Adrenal gland (tissue), 12 donors: ENCODE results near the gene BTBD16. TPM values are rescaled to one million over a fixed set of nuclear protein-coding genes. Genes with fewer than 3 reads are reported as not detected.

Experiments
- DNase-seq, 7 donors: peaks; one replicate each; pipeline ENCODE4 v3.0.0-alpha.2; 2019 to 2020
- H3K27ac ChIP-seq, 5 donors: fragments of 200-600 bp; sonication (generic) in 4 of 5; 1 replicate in 3 of 5; 2 replicates in 2 of 5; pipeline versions ENCODE4 v1.5.1 to v1.8.0; 2016 to 2020; ENCODE audit warnings: mild to moderate bottlenecking in 1 of 5
- H3K27me3 ChIP-seq: fragments of 200-600 bp; 2 replicates; pipeline ENCODE4 v1.8.0; 2021
- H3K36me3 ChIP-seq, 2 donors: fragments of 200-600 bp; replicated peaks in 1 of 2; 1 replicate in 1 of 2; 2 replicates in 1 of 2; pipeline versions ENCODE4 v1.5.1 to v1.8.0; 2018 to 2022
- H3K4me1 ChIP-seq, 2 donors: fragments of 200-600 bp; replicated peaks in 1 of 2; 1 replicate in 1 of 2; 2 replicates in 1 of 2; pipeline versions ENCODE4 v1.5.1 to v1.8.0; 2018 to 2021
- H3K4me3 ChIP-seq, 4 donors: fragments of 200-600 bp; sonication (generic) in 3 of 4; one replicate each; pipeline ENCODE4 v1.5.1; 2016 to 2018
- H3K9me3 ChIP-seq, 3 donors: fragments of 200-600 bp; sonication (generic) in 1 of 3; replicated peaks in 1 of 3; 1 replicate in 2 of 3; 2 replicates in 1 of 3; pipeline versions ENCODE4 v1.5.1 to v1.8.0; 2016 to 2021
- POLR2A ChIP-seq, 2 donors: fragments of 450-650 bp; IDR thresholded peaks; one replicate each; pipeline ENCODE4 v1.6.1; 2017; ENCODE audit warnings: antibody characterized with exemption in 2 of 2, mild to moderate bottlenecking in 2 of 2, moderate library complexity in 1 of 2
- WGBS, 4 donors: extraction: QIAGEN DNeasy Blood & Tissue Kit in 2 of 4; methylation state at CpG; one replicate each; pipeline versions ENCODE4 v1.1.5 to v1.1.7; 2013 to 2017; 5-methylcytosine and 5-hydroxymethylcytosine counted together
- intact Hi-C, 2 donors: fragments of 100-400 bp; cut with DNase I; formaldehyde crosslinking; loops; one replicate each; pipeline versions ENCODE4 v1.14.1 to v1.15.0; 2022 to 2023
- polyA plus RNA-seq, 3 donors: library from polyadenylated mRNA; stranded (reverse); fragments of 200-250 nt in 2 of 3; fragments of 350-450 nt in 1 of 3; fragmentation: Illumina TruSeq in 1 of 3; extraction: RNeasy Lipid Tissue Mini Kit (QIAGEN cat#74804) in 1 of 3; gene quantifications; one replicate each; pipeline ENCODE4 v1.2.3, GENCODE V29; 2013 to 2014
- total RNA-seq, 9 donors: library from RNA; depleted of rRNA in 4 of 9; stranded (reverse); fragments of >200 nt in 4 of 9; fragments of 120-200 nt in 1 of 9; fragmentation: NEBNext Ultra II Directional in 1 of 9; extraction: Animal tissue kit (Norgen Biotek cat#: 25700) in 1 of 9; gene quantifications; one replicate each; pipeline versions ENCODE4 v1.1.0 to v1.2.4, GENCODE V29; 2013 to 2023
- TF ChIP-seq, protein P1 (sequence below), 6 experiments: fragments of 450-650 bp in 4 of 6; fragments of 200-600 bp in 2 of 6; sonication (generic) in 1 of 6; IDR thresholded peaks; 1 replicate in 5 of 6; 2 replicates in 1 of 6; pipeline versions ENCODE4 v1.5.1 to v1.8.0; 2016 to 2021; ENCODE audit warnings: antibody characterized with exemption in 6 of 6, mild to moderate bottlenecking in 2 of 6, moderate library complexity in 1 of 6
- donor health status: healthy with polysubstance abuse.
- donor health status: Bipolar disorder and iron deficiency.
- donor health status: DM: yes; HTN: yes; CAD: no.
- donor health status: DM: no; HTN: no; CAD: no.
- donor health status: DM: no; HTN: no; CAD: no.
- donor health status: DM: yes; HTN: yes; CAD: no.

The BTBD16 gene
- total and polyA plus RNA-seq, 12 donors: 0.11 to 0.48 (median 0.24) TPM; not detected in 5

DNA sequence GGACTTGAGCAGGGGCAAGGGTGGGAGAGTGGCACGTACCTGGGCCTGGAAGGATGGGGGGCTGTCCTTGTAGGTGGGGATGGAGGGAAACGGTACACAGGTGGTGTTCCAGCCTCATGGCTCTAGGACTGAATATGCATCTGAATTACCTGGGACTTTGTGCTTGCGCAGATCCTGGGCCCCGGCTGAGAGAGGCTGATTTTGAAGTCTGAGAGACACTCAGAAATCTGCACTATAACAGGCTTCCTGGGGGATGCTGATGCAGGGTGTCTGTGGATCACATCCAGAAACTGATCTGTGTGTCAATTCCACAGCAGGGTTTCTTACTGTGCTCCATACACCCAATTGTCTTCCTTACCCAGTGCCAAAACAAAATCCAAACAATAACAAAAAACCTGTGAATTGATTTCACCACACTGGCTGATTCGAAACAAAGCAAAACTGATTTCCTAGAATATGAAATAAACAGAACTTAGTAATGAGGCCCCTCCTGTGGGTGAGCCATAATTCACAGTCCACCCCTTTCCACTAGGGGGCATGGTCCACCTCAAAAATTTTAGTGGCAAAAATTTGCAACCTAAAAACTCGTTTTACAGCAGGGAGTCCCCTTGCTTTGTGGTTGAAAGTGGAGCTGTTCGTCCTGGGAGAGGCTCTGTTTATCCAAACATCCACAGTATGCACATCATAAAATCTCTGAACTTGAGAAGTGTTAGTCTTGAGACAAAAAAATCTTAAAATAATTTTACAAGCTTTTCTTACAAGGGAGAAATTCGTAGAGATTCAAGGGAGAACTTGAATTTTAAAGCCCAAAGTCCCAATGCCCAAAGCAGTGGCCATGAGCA, 71.4 kb downstream of the BTBD16 start:
- no peak overlapping the region for H3K4me3 ChIP-seq
- DNase-seq: peak; percentile 30 to 64 (median 50)
- no peaks in the 10 kb centered on the region for H3K4me1 ChIP-seq
- no peaks in the 10 kb centered on the region for H3K9me3 ChIP-seq
- intact Hi-C loops: loop anchor here (5.0 to 10.0 kb wide), 3 partner anchors 90 to 225 kb away; no protein-coding TSS in a partner anchor
- no peaks in the 10 kb centered on the region for H3K27me3 ChIP-seq
- 55 to 67% (median 60%) methylated on average over 8 of the region's 8 CpGs for WGBS, 4 donors
- no peak for TF ChIP-seq POLR2A (IDR thresholded peaks at IDR 0.05)
- TF ChIP-seq, protein P1, sequence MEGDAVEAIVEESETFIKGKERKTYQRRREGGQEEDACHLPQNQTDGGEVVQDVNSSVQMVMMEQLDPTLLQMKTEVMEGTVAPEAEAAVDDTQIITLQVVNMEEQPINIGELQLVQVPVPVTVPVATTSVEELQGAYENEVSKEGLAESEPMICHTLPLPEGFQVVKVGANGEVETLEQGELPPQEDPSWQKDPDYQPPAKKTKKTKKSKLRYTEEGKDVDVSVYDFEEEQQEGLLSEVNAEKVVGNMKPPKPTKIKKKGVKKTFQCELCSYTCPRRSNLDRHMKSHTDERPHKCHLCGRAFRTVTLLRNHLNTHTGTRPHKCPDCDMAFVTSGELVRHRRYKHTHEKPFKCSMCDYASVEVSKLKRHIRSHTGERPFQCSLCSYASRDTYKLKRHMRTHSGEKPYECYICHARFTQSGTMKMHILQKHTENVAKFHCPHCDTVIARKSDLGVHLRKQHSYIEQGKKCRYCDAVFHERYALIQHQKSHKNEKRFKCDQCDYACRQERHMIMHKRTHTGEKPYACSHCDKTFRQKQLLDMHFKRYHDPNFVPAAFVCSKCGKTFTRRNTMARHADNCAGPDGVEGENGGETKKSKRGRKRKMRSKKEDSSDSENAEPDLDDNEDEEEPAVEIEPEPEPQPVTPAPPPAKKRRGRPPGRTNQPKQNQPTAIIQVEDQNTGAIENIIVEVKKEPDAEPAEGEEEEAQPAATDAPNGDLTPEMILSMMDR (IDR thresholded peaks at IDR 0.05): peak; percentile 64 to 77 (median 77)
- H3K36me3 ChIP-seq: no peaks in the 10 kb centered on the region
- H3K27ac ChIP-seq: no peak overlapping the region

DNA sequence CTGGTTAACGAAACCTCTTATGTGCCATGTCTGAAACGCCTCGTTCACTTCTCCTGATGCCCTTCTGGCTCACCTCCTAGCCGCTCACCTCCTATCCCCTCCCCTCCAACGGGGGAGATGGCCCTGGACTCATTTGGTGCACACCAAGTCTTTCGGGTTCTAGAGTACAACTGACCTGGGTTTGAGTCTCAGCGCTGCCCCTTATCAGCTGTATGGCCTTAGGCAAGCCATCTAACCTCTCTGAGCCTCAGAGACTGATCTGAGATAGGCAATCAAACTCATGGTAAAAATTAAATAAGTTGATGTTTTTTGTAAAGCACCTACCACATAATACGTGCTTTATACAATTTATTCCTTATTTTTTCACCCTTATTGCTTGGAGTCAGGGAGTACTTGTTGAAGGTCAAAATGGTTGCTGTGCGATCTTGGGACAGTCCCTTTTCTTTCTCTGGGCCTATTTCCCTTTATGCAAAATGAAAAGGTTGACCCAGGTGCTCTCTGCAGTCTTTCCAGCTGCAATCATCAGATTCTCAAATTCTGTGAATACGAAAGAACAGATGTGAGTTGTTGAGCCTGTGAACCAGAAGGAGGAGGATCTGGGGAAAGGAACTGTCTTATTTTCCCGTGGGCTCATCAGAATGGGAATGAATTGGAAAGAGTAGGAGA, 72.2 kb downstream of the BTBD16 start:
- peak in 1 of 7 donors; percentile 39 for DNase-seq
- WGBS, 4 donors: 87 to 93% (median 88%) methylated on average over 11 of the region's 11 CpGs
- no peak for TF ChIP-seq POLR2A (IDR thresholded peaks at IDR 0.05)
- TF ChIP-seq, protein P1 (IDR thresholded peaks at IDR 0.05): no peak
- Histone ChIP-seq H3K9me3 (no peaks in the 10 kb centered on the region), H3K4me3 (no peak overlapping the region), H3K4me1 (no peaks in the 10 kb centered on the region), H3K27me3 (no peaks in the 10 kb centered on the region), H3K36me3 (no peaks in the 10 kb centered on the region), H3K27ac (no peak overlapping the region)
- intact Hi-C loops: loop anchor here (5.0 to 10.0 kb wide), 3 partner anchors 89 to 224 kb away; no protein-coding TSS in a partner anchor

GRCh38 chr10:122343936-122344335, 72.8 kb downstream of the BTBD16 start:
- H3K4me1 ChIP-seq: no peaks in the 10 kb centered on the region
- no peak overlapping the region for H3K27ac ChIP-seq
- 85 to 96% (median 95%) methylated on average over 7 to 8 of the region's 8 CpGs for WGBS, 4 donors
- intact Hi-C loops: loop anchor here (5.0 to 10.0 kb wide), 3 partner anchors 88 to 223 kb away; no protein-coding TSS in a partner anchor
- DNase-seq: peak in 1 of 7 donors; percentile 38
- H3K4me3 ChIP-seq: no peak overlapping the region
- no peaks in the 10 kb centered on the region for H3K27me3 ChIP-seq
- H3K9me3 ChIP-seq: no peaks in the 10 kb centered on the region
- TF ChIP-seq, protein P1 (IDR thresholded peaks at IDR 0.05): no peak
- TF ChIP-seq POLR2A (IDR thresholded peaks at IDR 0.05): no peak
- no peaks in the 10 kb centered on the region for H3K36me3 ChIP-seq

DNA sequence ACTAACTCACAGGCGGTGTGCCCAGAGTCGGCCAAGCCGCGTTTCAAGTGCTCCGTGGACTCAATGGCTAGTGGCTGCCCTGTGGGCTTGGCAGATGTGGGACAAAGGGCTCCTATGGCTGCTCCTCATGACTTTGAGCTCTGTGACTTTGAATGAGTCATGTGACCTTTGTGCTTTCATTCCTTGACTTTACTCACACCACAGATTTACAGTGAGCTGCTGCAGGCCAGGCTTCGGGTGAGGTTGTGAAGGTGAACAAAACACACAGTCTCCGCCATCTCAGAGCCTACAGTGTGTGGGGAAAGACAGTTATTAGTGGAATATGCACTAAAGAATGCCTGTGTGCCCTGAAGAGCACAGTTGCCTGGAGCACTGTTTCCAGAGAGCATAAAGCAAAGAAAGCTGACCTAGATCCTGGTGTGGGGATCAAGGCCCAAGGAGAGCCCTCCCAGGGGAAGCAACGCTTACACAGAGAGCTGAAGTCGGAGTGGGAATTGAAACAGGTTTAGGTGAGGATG, 73.7 kb downstream of the BTBD16 start:
- Histone ChIP-seq H3K27me3 (no peaks in the 10 kb centered on the region), H3K9me3 (no peaks in the 10 kb centered on the region), H3K27ac (no peak overlapping the region), H3K36me3 (no peaks in the 10 kb centered on the region), H3K4me3 (no peak overlapping the region), H3K4me1 (no peaks in the 10 kb centered on the region)
- peak in 5 of 7 donors; percentile 22 to 35 (median 29) for DNase-seq
- intact Hi-C loops: loop anchor here (5.0 to 10.0 kb wide), 3 partner anchors 88 to 223 kb away; no protein-coding TSS in a partner anchor
- WGBS, 4 donors: 72 to 79% (median 73%) methylated on average over 9 of the region's 9 CpGs
- TF ChIP-seq POLR2A (IDR thresholded peaks at IDR 0.05): no peak
- TF ChIP-seq, protein P1 (IDR thresholded peaks at IDR 0.05): no peak
